ENCODE data around the gene SCARF2. TPM values are rescaled to one million over a fixed set of nuclear protein-coding genes. Genes with fewer than 3 reads are reported as not detected.

The SCARF2 gene
- total and polyA plus RNA-seq, 2 donors (not counting 1 experiment from before 2014, with no cell fraction given): 0.86 to 1.3 TPM

- Mint-ChIP-seq H3K4me1 (peaks cover 29% of the 10 kb centered on the region), H3K9me3 (ENCODE audit: insufficient read depth) (no peaks in the 10 kb centered on the region), H3K27me3 (peaks cover 48% of the 10 kb centered on the region), H3K27ac (peak overlapping the region; percentile 46), H3K4me3 (peak overlapping the region; percentile 90)
- H3K4me1 ChIP-seq (ENCODE audit: control insufficient read depth in 2 of 2, insufficient read depth in 2 of 2, low read length in 2 of 2): peaks cover 38 to 52% of the 10 kb centered on the region in 2 donors
- H3K79me2 ChIP-seq (ENCODE audit: control insufficient read depth, insufficient read depth, low read length): no peaks in the 10 kb centered on the region
- ChIA-PET POLR2A (interaction anchor here (0.6 to 1.2 kb wide), 5 partner anchors 20 to 798 kb away, joined by 3 to 13 read pairs (median 3); no protein-coding TSS in a partner anchor), CTCF (interaction anchor here (0.7 to 2.2 kb wide), 6 partner anchors 11 to 67 kb away, joined by 3 to 18 read pairs (median 3); no protein-coding TSS in a partner anchor)
- peak overlapping the region; percentile 91 for H3K4me2 ChIP-seq (replicated peaks; ENCODE audit: low read depth, low read length, poor library complexity, severe bottlenecking)
- DNase-seq (peak; percentile 88), ATAC-seq (ENCODE audit: low read depth) (peak; percentile 85)
- peaks cover 0 to 30% (median 0%) of the 10 kb centered on the region in 3 donors for H3K9me3 ChIP-seq (ENCODE audit: control extremely low read depth in 1 of 3, control insufficient read depth in 2 of 3, insufficient read depth in 1 of 3, low read length in 2 of 3)
- TF ChIP-seq EZH2 (IDR thresholded peaks at IDR 0.05; ENCODE audit: borderline replicate concordance, insufficient read depth, low read depth, low read length, poor library complexity, severe bottlenecking) (no peak), CTCF (IDR thresholded peaks at IDR 0.05) (no peak)
- peak overlapping the region; percentile 78 for H2AFZ ChIP-seq (ENCODE audit: insufficient read depth, low read depth, low read length, poor library complexity, severe bottlenecking)
- peak overlapping the region; percentile 68 for H3K9ac ChIP-seq (ENCODE audit: low read length)
- peaks cover 12% of the 10 kb centered on the region for H4K20me1 ChIP-seq (ENCODE audit: control insufficient read depth, insufficient read depth, low read length, poor library complexity, severe bottlenecking)
- intact Hi-C loops (cut with micrococcal nuclease): loop anchor here (1.0 kb wide), 3 partner anchors 11 to 66 kb away; partner anchors contain the start of gene KLHL22
- peak overlapping the region; percentile 30 to 80 (median 68) for H3K4me3 ChIP-seq (ENCODE audit: control extremely low read depth in 1 of 5, extremely low read depth in 1 of 5, insufficient read depth in 1 of 5, low read depth in 2 of 5, low read length in 4 of 5)
- H3K27me3 ChIP-seq (replicated peaks in 1 of 4; ENCODE audit: control extremely low read depth in 1 of 4, control insufficient read depth in 3 of 4, insufficient read depth in 4 of 4, low read length in 3 of 4): peaks cover 0 to 84% (median 33%) of the 10 kb centered on the region in 4 experiments
- 4% methylated on average over 65 of the region's 75 CpGs for WGBS (ENCODE audit: insufficient coverage)
- H3K36me3 ChIP-seq (replicated peaks in 1 of 2; ENCODE audit: control extremely low read depth in 1 of 2, control insufficient read depth in 1 of 2, extremely low read depth in 1 of 2, insufficient read depth in 2 of 2, low read length in 1 of 2): no peaks in the 10 kb centered on the region
- H3K27ac ChIP-seq (ENCODE audit: low read length in 2 of 2): no peak overlapping the region
Measured at GRCh38 chr22:20429254-20430100, 8.1 kb downstream of the SCARF2 start.

Data from B cell (primary cell).